ENCODE data around the gene RCOR3. TPM values are rescaled to one million over a fixed set of nuclear protein-coding genes. Genes with fewer than 3 reads are reported as not detected.

Gene RCOR3
- total RNA-seq, 1 experiment from 2014 or later: 70.3 TPM

- H3K27ac Mint-ChIP-seq (ENCODE audit: low read depth, unreplicated experiment): no peak overlapping the region
- TF ChIP-seq CTCF (IDR thresholded peaks at IDR 0.05; ENCODE audit: unreplicated experiment): no peak
- peaks cover 15% of the 10 kb centered on the region for H3K4me1 Mint-ChIP-seq (ENCODE audit: insufficient read depth, unreplicated experiment)
- no peaks in the 10 kb centered on the region for H3K9me3 Mint-ChIP-seq (ENCODE audit: unreplicated experiment)
- no peak for DNase-seq (ENCODE audit: unreplicated experiment)
- no peaks in the 10 kb centered on the region for H3K36me3 Mint-ChIP-seq (ENCODE audit: insufficient read depth, unreplicated experiment)
- POLR2A ChIA-PET: interaction anchor here (0.7 to 1.9 kb wide), 5 partner anchors 11 to 121 kb away, joined by 3 to 5 read pairs (median 4); no protein-coding TSS in a partner anchor
- intact Hi-C loops (cut with micrococcal nuclease): no loop called here
- no TSS peak for BruUV-seq (replicated peaks)
- H3K27me3 Mint-ChIP-seq (ENCODE audit: insufficient read depth, unreplicated experiment): no peaks in the 10 kb centered on the region
- no peak overlapping the region for H3K4me3 Mint-ChIP-seq (ENCODE audit: unreplicated experiment)
- CTCF ChIA-PET: interaction anchor here (0.6 to 11.0 kb wide), 9 partner anchors 10 to 329 kb away, joined by 3 to 153 read pairs (median 4); partner anchors contain the start of gene TRAF5
Measured at GRCh38 chr1:211340622-211341507, 81.7 kb downstream of the RCOR3 start.

- no peak overlapping the region for H3K4me3 Mint-ChIP-seq (ENCODE audit: unreplicated experiment)
- CTCF ChIA-PET: interaction anchor here (0.9 to 11.0 kb wide), 5 partner anchors 10 to 314 kb away, joined by 3 to 153 read pairs (median 9); partner anchors contain the start of gene TRAF5
- H3K4me1 Mint-ChIP-seq (ENCODE audit: insufficient read depth, unreplicated experiment): peaks cover 13% of the 10 kb centered on the region
- POLR2A ChIA-PET: interaction anchor here (1.1 to 1.2 kb wide), 2 partner anchors 19 to 40 kb away, joined by 4 to 5 read pairs; no protein-coding TSS in a partner anchor
- intact Hi-C loops (cut with micrococcal nuclease): no loop called here
- no peak for TF ChIP-seq CTCF (IDR thresholded peaks at IDR 0.05; ENCODE audit: unreplicated experiment)
- no TSS peak for BruUV-seq (replicated peaks)
- no peaks in the 10 kb centered on the region for H3K9me3 Mint-ChIP-seq (ENCODE audit: unreplicated experiment)
- H3K27ac Mint-ChIP-seq (ENCODE audit: low read depth, unreplicated experiment): no peak overlapping the region
- no peak for DNase-seq (ENCODE audit: unreplicated experiment)
- no peaks in the 10 kb centered on the region for H3K27me3 Mint-ChIP-seq (ENCODE audit: insufficient read depth, unreplicated experiment)
- H3K36me3 Mint-ChIP-seq (ENCODE audit: insufficient read depth, unreplicated experiment): no peaks in the 10 kb centered on the region
Measured at GRCh38 chr1:211341999-211342398, 82.8 kb downstream of the RCOR3 start.

- H3K27ac Mint-ChIP-seq (ENCODE audit: low read depth, unreplicated experiment): no peak overlapping the region
- POLR2A ChIA-PET: interaction anchor here (0.5 to 1.7 kb wide), 4 partner anchors 9 to 55 kb away, joined by 3 to 4 read pairs (median 4); no protein-coding TSS in a partner anchor
Measured at GRCh38 chr1:211343607-211344006, 84.4 kb downstream of the RCOR3 start.

More at GRCh38 chr1:211343607-211344006, 84.4 kb downstream of the RCOR3 start:
- Mint-ChIP-seq H3K4me1 (ENCODE audit: insufficient read depth, unreplicated experiment) (peaks cover 13% of the 10 kb centered on the region), H3K36me3 (ENCODE audit: insufficient read depth, unreplicated experiment) (no peaks in the 10 kb centered on the region), H3K4me3 (ENCODE audit: unreplicated experiment) (no peak overlapping the region), H3K27me3 (ENCODE audit: insufficient read depth, unreplicated experiment) (no peaks in the 10 kb centered on the region), H3K9me3 (ENCODE audit: unreplicated experiment) (no peaks in the 10 kb centered on the region)
- DNase-seq (ENCODE audit: unreplicated experiment): no peak
- no peak for TF ChIP-seq CTCF (IDR thresholded peaks at IDR 0.05; ENCODE audit: unreplicated experiment)
- CTCF ChIA-PET: interaction anchor here (0.6 to 6.0 kb wide), 11 partner anchors 8 to 944 kb away, joined by 3 to 34 read pairs (median 5); no protein-coding TSS in a partner anchor
- intact Hi-C loops (cut with micrococcal nuclease): no loop called here
- BruUV-seq (replicated peaks): no TSS peak

Data from MCF 10A (cell line).